Activated CD8-positive, alpha-beta memory T cell treated with anti-CD3 and anti-CD28 coated beads, Interleukin-2, amount 50 U/mL, for 48 hours (primary cell): ENCODE data around the gene PDE4DIP.
"Not testable (repeated sequence)": the region's sequence is repeated elsewhere in the genome, so short reads cannot be mapped to it uniquely, and the experiment has no call there.

Experiments
- DNase-seq: peaks from one replicate; pipeline ENCODE4 v3.0.0-alpha.2; 2020

Gene PDE4DIP

DNA sequence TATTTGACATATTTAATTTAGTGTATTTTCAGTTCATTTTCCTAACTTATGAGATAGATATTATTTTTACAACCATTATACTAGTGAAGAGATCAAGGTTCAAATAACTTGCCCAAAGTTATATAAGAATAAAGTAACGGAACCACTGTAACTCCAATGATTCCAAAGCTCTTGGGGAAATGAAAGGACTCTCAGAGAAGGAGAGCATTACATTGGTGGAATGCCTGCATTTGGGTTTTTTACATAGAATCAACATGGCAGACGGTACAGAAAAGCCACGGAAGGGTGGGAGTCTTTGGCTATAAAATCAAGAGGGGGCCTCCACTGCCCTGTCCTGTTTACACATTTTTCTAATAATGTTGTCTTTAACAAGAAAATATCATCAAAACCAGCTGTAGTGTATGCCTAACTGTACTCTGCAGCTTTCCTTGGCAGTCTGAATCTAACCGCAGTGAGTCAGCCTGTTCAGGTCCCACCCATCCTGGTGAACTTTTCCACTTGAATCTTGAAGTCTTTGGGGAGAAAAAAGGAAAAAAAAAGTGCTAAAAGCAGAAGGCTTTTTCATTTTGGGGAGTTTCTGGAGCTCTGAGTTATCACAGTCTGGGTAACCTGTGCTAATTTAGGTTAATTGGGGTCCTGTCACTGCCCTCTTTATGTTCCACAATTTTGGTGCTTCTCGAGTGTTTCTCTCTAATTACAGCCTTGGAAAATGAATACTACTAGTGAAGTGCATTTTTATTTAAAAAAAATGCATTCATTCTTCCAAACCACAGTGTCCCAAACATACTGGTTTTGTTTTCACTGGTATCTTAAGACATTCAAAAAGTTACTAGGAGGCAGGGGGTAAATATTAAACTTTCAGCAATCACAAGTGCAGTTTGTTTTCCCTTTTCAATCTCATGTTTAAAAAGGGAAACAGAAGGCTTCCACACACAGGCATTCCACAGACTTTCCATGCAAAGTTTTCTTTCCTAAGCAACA is 30.5 kb downstream of the PDE4DIP start:
- DNase-seq, result not testable (repeated sequence)

GRCh38 chr1:148879812-148880416 is 35.7 kb downstream of the PDE4DIP start:
- not testable (repeated sequence) for DNase-seq

- not testable (repeated sequence) for DNase-seq
Measured at GRCh38 chr1:148881261-148881660, 37.0 kb downstream of the PDE4DIP start.

- DNase-seq, result not testable (repeated sequence)
Measured at GRCh38 chr1:148885219-148885618, 41.0 kb downstream of the PDE4DIP start.

- not testable (repeated sequence) for DNase-seq
Measured at GRCh38 chr1:148886293-148886692, 42.1 kb downstream of the PDE4DIP start.

DNA sequence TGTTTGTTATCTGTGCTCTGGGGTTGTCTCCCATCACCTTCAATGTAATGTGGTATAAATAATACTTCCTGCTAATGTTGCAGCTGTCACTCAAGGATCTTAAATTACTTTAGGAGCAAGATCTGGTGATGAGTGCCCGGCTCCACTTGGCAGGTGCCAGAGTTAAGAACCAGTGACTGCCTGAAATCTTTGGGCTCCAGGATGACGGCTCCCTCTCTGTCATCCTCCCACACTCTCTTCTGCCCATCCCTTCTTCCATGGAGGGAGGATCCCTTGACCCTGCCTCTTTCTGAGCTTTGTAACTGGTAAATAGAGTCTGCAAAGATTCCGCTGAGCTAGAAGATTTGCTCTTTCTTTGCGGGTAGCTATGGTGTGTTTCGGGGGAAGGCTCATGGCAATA is 44.4 kb downstream of the PDE4DIP start:
- DNase-seq, result not testable (repeated sequence)

DNA sequence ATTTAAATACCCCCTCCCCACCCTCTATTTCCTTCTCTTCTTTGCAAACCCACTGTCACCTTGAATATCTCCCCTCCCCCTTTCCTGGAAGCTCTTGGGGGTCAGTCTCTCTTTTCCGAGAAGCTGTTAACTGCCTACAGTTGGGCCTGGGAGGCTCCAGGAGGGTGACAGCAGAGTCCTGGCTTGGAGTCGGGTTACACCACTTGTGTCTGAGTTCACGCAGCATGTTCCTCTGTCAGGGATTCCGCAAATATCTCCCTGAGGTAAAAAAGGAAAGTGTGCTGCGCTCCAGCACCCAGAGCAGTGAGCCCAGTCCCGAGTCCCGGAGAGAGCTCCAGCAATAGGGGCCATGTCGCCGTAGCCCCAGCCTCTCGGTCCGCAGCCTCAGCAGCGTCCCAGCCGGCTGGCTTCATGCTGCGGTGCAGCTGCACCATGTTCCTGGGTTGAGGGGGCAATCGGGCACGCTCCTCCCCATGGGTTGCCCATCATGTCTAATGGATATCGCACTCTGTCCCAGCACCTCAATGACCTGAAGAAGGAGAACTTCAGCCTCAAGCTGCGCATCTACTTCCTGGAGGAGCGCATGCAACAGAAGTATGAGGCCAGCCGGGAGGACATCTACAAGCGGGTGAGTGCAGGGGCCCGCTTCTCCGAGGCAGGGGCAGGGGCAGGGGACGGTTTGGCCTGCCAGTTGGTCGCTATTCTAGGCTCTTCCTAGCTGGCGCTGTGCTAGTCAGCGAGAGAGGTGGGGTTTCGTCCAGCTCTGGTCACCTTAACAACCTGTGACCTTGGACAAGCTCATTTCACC is 45.2 kb downstream of the PDE4DIP start:
- DNase-seq, result not testable (repeated sequence)

- not testable (repeated sequence) for DNase-seq
Measured at GRCh38 chr1:148890075-148890568, 45.9 kb downstream of the PDE4DIP start.

DNA sequence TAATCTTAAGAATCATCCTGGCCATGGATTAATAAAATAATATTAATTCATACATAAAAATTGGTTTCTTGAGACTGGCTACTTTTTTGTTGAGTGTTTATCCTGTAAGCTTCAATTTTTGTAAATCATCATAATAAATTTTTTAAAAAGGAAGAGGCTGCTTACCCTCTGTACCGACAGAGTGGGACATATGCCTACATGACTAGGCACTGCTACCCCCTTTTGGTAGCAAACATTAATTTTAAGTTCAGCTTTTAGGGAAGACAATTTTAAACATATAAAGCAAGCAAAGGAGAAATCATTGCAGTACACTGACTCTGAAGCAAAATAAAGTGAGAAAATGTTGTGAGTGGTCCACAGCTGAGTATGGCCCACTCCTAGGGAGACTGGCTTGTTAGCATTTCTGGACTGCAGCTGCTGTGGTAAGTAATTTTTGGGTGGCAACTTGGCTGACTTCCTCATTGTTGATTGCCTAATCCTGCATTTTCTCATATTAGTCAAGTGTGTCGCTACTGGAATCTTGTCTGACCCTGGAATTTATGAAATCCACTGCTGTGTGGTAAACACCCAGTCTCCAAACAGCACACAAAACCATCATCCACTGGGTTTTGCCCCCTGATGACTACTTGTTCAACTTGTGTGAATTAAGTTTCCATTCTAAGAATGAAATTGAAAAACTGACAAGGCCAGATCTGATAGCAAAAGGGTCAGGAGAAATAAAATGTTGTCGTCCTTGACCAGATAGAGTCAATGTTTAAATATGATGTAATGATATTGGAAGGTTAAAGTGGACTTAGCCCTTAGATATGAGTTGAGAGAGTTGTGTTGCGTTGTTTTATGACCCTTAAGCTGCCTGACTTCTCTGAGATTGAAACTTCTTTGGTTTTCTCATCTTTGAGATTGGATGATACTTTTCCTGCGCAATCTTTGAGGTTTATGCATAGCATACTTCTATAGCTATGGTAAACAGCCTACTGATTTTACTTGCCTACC is 50.4 kb downstream of the PDE4DIP start:
- DNase-seq, result not testable (repeated sequence)

DNA sequence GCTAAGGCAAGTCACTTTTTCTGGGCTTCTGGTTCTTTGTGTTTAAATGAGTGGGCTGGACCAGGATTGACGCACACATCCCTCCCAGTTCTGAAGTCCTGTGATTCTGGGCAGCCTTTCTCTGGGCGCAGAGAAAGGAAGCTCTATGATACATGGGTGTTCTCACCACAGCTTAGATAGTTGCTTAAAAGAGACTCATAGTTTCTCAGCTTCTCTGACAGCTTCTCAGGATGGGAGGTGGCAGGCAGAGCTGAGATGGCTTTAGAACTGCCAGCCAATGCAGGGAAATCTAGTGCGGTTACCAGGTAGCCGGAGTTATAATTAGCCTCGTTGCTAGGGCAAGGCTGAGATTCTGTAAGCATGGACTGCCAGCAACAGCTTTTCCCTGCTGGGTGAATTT is 55.8 kb downstream of the PDE4DIP start:
- DNase-seq, result not testable (repeated sequence)

DNA sequence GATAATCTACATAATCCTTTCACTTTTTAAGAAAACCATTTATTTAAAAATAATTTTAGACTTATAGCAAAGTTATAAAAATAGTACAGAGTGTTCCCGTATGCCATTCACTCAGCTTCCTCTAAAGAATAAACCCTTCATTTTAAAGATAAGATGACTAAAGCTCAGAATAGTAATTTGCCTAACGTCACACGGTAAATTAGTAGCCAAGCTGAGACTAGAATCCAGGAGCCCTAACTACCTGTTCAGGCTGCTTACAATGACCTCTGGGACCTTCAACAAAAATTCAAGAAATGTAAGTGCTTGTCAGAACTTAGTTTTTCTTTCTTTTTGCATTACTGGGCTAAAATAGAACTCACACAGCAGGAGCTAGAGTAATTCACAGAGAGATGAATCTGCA is 56.5 kb downstream of the PDE4DIP start:
- DNase-seq, result not testable (repeated sequence)

- not testable (repeated sequence) for DNase-seq
Measured at GRCh38 chr1:148901150-148901952, 57.1 kb downstream of the PDE4DIP start.

- DNase-seq, result not testable (repeated sequence)
Measured at GRCh38 chr1:148901953-148902341, 57.7 kb downstream of the PDE4DIP start.

GRCh38 chr1:148909219-148909826 is 65.1 kb downstream of the PDE4DIP start:
- DNase-seq, result not testable (repeated sequence)

GRCh38 chr1:148911303-148911928 is 67.2 kb downstream of the PDE4DIP start:
- not testable (repeated sequence) for DNase-seq

- not testable (repeated sequence) for DNase-seq
Measured at GRCh38 chr1:148916222-148916621, 72.0 kb downstream of the PDE4DIP start.

DNA sequence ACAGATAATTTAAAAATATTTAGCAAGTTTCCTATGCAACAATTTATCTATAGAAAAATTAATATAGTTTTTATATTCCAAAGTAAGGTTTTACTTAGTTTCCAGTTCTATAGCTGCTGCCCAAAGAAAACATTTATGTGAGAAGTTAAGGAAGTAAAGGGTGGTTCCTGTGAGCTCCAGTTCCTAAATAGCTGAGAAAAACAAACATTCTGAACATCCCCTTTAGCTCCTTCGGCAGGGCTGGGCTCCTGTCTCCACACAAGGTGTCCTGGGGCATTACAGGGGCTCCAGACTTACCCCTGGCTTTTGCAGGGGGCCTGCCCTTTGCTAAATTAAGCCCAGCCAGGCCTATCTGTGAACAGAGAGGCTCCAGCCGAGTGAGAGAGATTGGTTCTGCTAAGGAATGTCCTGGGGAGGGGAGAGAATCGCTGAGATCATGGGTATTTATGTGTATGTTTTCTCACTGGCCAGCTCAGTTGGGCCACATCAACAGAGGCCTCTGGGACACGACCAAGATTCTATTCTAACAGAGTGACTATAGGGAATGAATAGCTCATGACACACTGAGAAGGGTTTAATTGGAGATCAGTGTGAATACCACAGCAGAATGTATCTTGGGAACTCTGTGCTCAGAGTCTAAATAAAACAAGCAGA is 72.6 kb downstream of the PDE4DIP start:
- DNase-seq, result not testable (repeated sequence)

- not testable (repeated sequence) for DNase-seq
Measured at GRCh38 chr1:148918836-148919447, 74.7 kb downstream of the PDE4DIP start.

DNA sequence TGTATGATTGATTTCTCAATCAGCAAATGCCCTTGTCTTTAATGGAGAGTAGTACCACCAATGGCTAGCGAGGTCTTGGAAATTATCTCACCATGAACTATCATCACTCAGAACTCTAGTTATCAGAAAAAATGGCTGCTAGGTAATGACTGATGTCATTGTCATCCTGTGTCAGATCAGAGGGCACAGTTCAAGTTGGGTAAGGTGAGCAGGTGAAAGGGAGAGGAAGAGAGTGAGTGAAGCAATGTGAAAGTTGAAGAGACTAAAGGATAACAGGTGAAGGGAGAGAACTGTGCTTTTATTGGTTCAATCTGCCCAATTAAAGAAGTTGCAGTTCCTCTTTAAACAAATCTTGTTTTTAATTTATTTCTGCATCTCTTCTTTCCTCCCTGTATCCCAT is 76.8 kb downstream of the PDE4DIP start:
- DNase-seq, result not testable (repeated sequence)
